Measurements from ENCODE around the gene COMMD1.

COMMD1 gene

DNA sequence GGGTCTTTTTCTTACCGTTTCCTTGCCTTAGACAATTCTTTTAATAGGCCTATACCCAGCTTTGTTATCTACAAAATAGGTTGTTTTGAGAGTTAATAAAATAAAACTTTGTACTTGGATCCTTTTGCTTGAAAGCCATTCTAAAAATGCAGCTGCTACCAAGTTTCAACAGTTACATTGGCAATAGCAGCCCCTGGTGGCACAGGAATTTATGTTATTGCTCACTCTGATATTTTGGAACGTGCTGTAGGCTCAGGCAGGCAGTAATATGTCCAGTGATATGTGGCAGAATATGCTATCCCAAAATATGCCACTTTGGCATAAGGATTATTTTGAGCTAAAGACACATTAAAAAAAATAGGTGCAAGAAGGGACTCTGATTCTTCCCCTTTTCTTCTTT lies 6.7 kb upstream of the COMMD1 start:
- no peak for TF ChIP-seq POLR2AphosphoS5 (IDR thresholded peaks at IDR 0.05; ENCODE audit: low read depth, low read length)
- no peak for TF ChIP-seq FOXP2 (optimal IDR thresholded peaks at IDR 0.05; ENCODE audit: borderline replicate concordance, extremely low read depth, extremely low read length, insufficient read depth)
- TF ChIP-seq REST (IDR thresholded peaks at IDR 0.05; ENCODE audit: insufficient read depth in 1 of 2, low read depth in 2 of 2, low read length in 2 of 2), result no peak
- TF ChIP-seq SIN3A (IDR thresholded peaks at IDR 0.05; ENCODE audit: borderline replicate concordance, insufficient read depth, low read length), result no peak
- TF ChIP-seq TAF1 (IDR thresholded peaks at IDR 0.05; ENCODE audit: borderline replicate concordance, insufficient read depth, low read length), result no peak

- no peak for TF ChIP-seq POLR2AphosphoS5 (IDR thresholded peaks at IDR 0.05; ENCODE audit: low read depth, low read length)
- TF ChIP-seq TAF1 (IDR thresholded peaks at IDR 0.05; ENCODE audit: borderline replicate concordance, insufficient read depth, low read length), result no peak
Observed at GRCh38 chr2:61900281-61900680, 5.2 kb upstream of the COMMD1 start.

- no peak for TF ChIP-seq POLR2AphosphoS5 (IDR thresholded peaks at IDR 0.05; ENCODE audit: low read depth, low read length)
- no peak for TF ChIP-seq SIN3A (IDR thresholded peaks at IDR 0.05; ENCODE audit: borderline replicate concordance, insufficient read depth, low read length)
- TF ChIP-seq FOXP2 (optimal IDR thresholded peaks at IDR 0.05; ENCODE audit: borderline replicate concordance, extremely low read depth, extremely low read length, insufficient read depth), result no peak
- TF ChIP-seq TAF1 (IDR thresholded peaks at IDR 0.05; ENCODE audit: borderline replicate concordance, insufficient read depth, low read length), result no peak
- TF ChIP-seq REST (IDR thresholded peaks at IDR 0.05; ENCODE audit: insufficient read depth in 1 of 2, low read depth in 2 of 2, low read length in 2 of 2), result no peak
Observed at GRCh38 chr2:61906186-61906470, 654 bp downstream of the COMMD1 start.

GRCh38 chr2:61909116-61909515 lies 3.6 kb downstream of the COMMD1 start:
- TF ChIP-seq REST (IDR thresholded peaks at IDR 0.05; ENCODE audit: insufficient read depth in 1 of 2, low read depth in 2 of 2, low read length in 2 of 2) (no peak), FOXP2 (optimal IDR thresholded peaks at IDR 0.05; ENCODE audit: borderline replicate concordance, extremely low read depth, extremely low read length, insufficient read depth) (no peak), SIN3A (IDR thresholded peaks at IDR 0.05; ENCODE audit: borderline replicate concordance, insufficient read depth, low read length) (no peak), TAF1 (IDR thresholded peaks at IDR 0.05; ENCODE audit: borderline replicate concordance, insufficient read depth, low read length) (no peak), POLR2AphosphoS5 (IDR thresholded peaks at IDR 0.05; ENCODE audit: low read depth, low read length) (no peak)

- no peak for TF ChIP-seq TAF1 (IDR thresholded peaks at IDR 0.05; ENCODE audit: borderline replicate concordance, insufficient read depth, low read length)
- TF ChIP-seq REST (IDR thresholded peaks at IDR 0.05; ENCODE audit: insufficient read depth in 1 of 2, low read depth in 2 of 2, low read length in 2 of 2), result no peak
- TF ChIP-seq FOXP2 (optimal IDR thresholded peaks at IDR 0.05; ENCODE audit: borderline replicate concordance, extremely low read depth, extremely low read length, insufficient read depth), result no peak
- TF ChIP-seq SIN3A (IDR thresholded peaks at IDR 0.05; ENCODE audit: borderline replicate concordance, insufficient read depth, low read length), result no peak
- no peak for TF ChIP-seq POLR2AphosphoS5 (IDR thresholded peaks at IDR 0.05; ENCODE audit: low read depth, low read length)
Observed at GRCh38 chr2:61910603-61911002, 5.1 kb downstream of the COMMD1 start.
